ENCODE data around the gene ZDHHC11B. TPM values are rescaled to one million over a fixed set of nuclear protein-coding genes. Genes with fewer than 3 reads are reported as not detected.
"Not testable (repeated sequence)": the region's sequence is repeated elsewhere in the genome, so short reads cannot be mapped to it uniquely, and the experiment has no call there.

The ZDHHC11B gene
- total RNA-seq, 2 donors from 2014 or later, result 0.75 to 1.3 TPM

GRCh38 chr5:717143-717542 lies 67.4 kb downstream of the ZDHHC11B start:
- H3K4me3 ChIP-seq (ENCODE audit: low read length), result no peak overlapping the region
- no peaks in the 10 kb centered on the region for H3K27me3 ChIP-seq (ENCODE audit: control insufficient read depth, insufficient read depth, low read length, poor library complexity, severe bottlenecking)
- Mint-ChIP-seq H3K9me3 (no peaks in the 10 kb centered on the region), H3K27ac (no peak overlapping the region), H3K27me3 (ENCODE audit: insufficient read depth) (peaks cover 50% of the 10 kb centered on the region), H3K4me1 (peaks cover 2% of the 10 kb centered on the region), H3K4me3 (no peak overlapping the region), H3K36me3 (ENCODE audit: low read depth) (no peaks in the 10 kb centered on the region)
- no peak overlapping the region for H3K9ac ChIP-seq (ENCODE audit: extremely low read depth, low read length, poor library complexity, severe bottlenecking)
- no peaks in the 10 kb centered on the region for H3K9me3 ChIP-seq (ENCODE audit: control insufficient read depth, low read length)
- WGBS, 2 experiments (ENCODE audit: insufficient coverage in 1 of 2, insufficient read length in 1 of 2), result 81 to 82% methylated on average over 7 of the region's 7 CpGs
- no peaks in the 10 kb centered on the region for H3K4me1 ChIP-seq (ENCODE audit: control insufficient read depth, insufficient read depth, low read length)
- DNase-seq, result no peak
- no peaks in the 10 kb centered on the region for H3K36me3 ChIP-seq (ENCODE audit: control insufficient read depth, insufficient read depth, low read length)
- TF ChIP-seq CTCF (conservative IDR thresholded peaks at IDR 0.05), result no peak
- no peak overlapping the region for H3K27ac ChIP-seq (ENCODE audit: low read depth, low read length)

GRCh38 chr5:716740-717139 lies 67.8 kb downstream of the ZDHHC11B start:
- peaks cover 46% of the 10 kb centered on the region for H3K27me3 Mint-ChIP-seq (ENCODE audit: insufficient read depth)
- not testable (repeated sequence) for H3K4me3 ChIP-seq (ENCODE audit: low read length); H3K4me1 Mint-ChIP-seq; H3K9ac ChIP-seq (ENCODE audit: extremely low read depth, low read length, poor library complexity, severe bottlenecking); H3K9me3 ChIP-seq (ENCODE audit: control insufficient read depth, low read length); H3K27me3 ChIP-seq (ENCODE audit: control insufficient read depth, insufficient read depth, low read length, poor library complexity, severe bottlenecking); H3K4me1 ChIP-seq (ENCODE audit: control insufficient read depth, insufficient read depth, low read length); H3K9me3 Mint-ChIP-seq; H3K27ac Mint-ChIP-seq; H3K4me3 Mint-ChIP-seq; H3K36me3 ChIP-seq (ENCODE audit: control insufficient read depth, insufficient read depth, low read length); H3K36me3 Mint-ChIP-seq (ENCODE audit: low read depth); DNase-seq; H3K27ac ChIP-seq (ENCODE audit: low read depth, low read length)
- WGBS, 2 experiments (ENCODE audit: insufficient coverage in 1 of 2, insufficient read length in 1 of 2), result 85 to 90% methylated on average over 2 to 4 of the region's 4 CpGs

- not testable (repeated sequence) for H3K27ac Mint-ChIP-seq; H3K4me1 ChIP-seq (ENCODE audit: control insufficient read depth, insufficient read depth, low read length); H3K4me3 ChIP-seq (ENCODE audit: low read length); H3K27me3 ChIP-seq (ENCODE audit: control insufficient read depth, insufficient read depth, low read length, poor library complexity, severe bottlenecking); DNase-seq; H3K27ac ChIP-seq (ENCODE audit: low read depth, low read length); H3K4me1 Mint-ChIP-seq; H3K36me3 Mint-ChIP-seq (ENCODE audit: low read depth); H3K9me3 ChIP-seq (ENCODE audit: control insufficient read depth, low read length); H3K4me3 Mint-ChIP-seq; H3K36me3 ChIP-seq (ENCODE audit: control insufficient read depth, insufficient read depth, low read length); H3K9ac ChIP-seq (ENCODE audit: extremely low read depth, low read length, poor library complexity, severe bottlenecking)
- WGBS, 2 experiments (ENCODE audit: insufficient coverage in 1 of 2, insufficient read length in 1 of 2), result 81 to 93% methylated on average over 2 to 3 of the region's 4 CpGs
- Mint-ChIP-seq H3K27me3 (ENCODE audit: insufficient read depth) (peaks cover 42% of the 10 kb centered on the region), H3K9me3 (peaks cover 11% of the 10 kb centered on the region)
Measured at GRCh38 chr5:715636-716035, 68.9 kb downstream of the ZDHHC11B start.

- H3K4me1 ChIP-seq (ENCODE audit: control insufficient read depth, insufficient read depth, low read length); H3K36me3 Mint-ChIP-seq (ENCODE audit: low read depth): not testable (repeated sequence)
- peaks cover 16% of the 10 kb centered on the region for H3K9me3 Mint-ChIP-seq
Measured at GRCh38 chr5:714215-715118, 70.1 kb downstream of the ZDHHC11B start.

More at GRCh38 chr5:714215-715118, 70.1 kb downstream of the ZDHHC11B start:
- H3K4me1 Mint-ChIP-seq; H3K27ac Mint-ChIP-seq; DNase-seq; H3K9ac ChIP-seq (ENCODE audit: extremely low read depth, low read length, poor library complexity, severe bottlenecking); H3K4me3 ChIP-seq (ENCODE audit: low read length); H3K27ac ChIP-seq (ENCODE audit: low read depth, low read length); H3K27me3 ChIP-seq (ENCODE audit: control insufficient read depth, insufficient read depth, low read length, poor library complexity, severe bottlenecking); H3K36me3 ChIP-seq (ENCODE audit: control insufficient read depth, insufficient read depth, low read length); H3K9me3 ChIP-seq (ENCODE audit: control insufficient read depth, low read length); H3K4me3 Mint-ChIP-seq: not testable (repeated sequence)
- H3K27me3 Mint-ChIP-seq (ENCODE audit: insufficient read depth), result peaks cover 36% of the 10 kb centered on the region
- 83% methylated on average over 3 of the region's 8 CpGs; no CpG with 5 or more reads in 1 of the 2 experiments for WGBS, 2 experiments (ENCODE audit: insufficient coverage in 1 of 2, insufficient read length in 1 of 2)
